Transverse colon (tissue), 4 donors: ENCODE data around the gene RIPPLY2. TPM values are rescaled to one million over a fixed set of nuclear protein-coding genes. Genes with fewer than 3 reads are reported as not detected.

Experiments
- DNase-seq: peaks from one replicate; pipeline ENCODE4 v3.0.0-alpha.2; 2019
- H3K27ac ChIP-seq, 4 donors: fragments of 200-600 bp; sonication (generic); 2 replicates each; pipeline ENCODE4 v1.5.1; 2016 to 2018; ENCODE audit warnings: inconsistent platforms in 4 of 4
- H3K27me3 ChIP-seq: fragments of 200-600 bp; sonication (generic); 2 replicates; pipeline ENCODE4 v1.5.1; 2017; ENCODE audit warnings: inconsistent platforms
- H3K36me3 ChIP-seq, 4 donors: fragments of 200-600 bp; sonication (generic); 2 replicates each; pipeline ENCODE4 v1.5.1; 2017 to 2019; ENCODE audit warnings: inconsistent platforms in 4 of 4
- H3K4me1 ChIP-seq, 4 donors: fragments of 200-600 bp; sonication (generic); 2 replicates each; pipeline ENCODE4 v1.5.1; 2017 to 2020; ENCODE audit warnings: inconsistent platforms in 4 of 4
- H3K4me3 ChIP-seq, 4 donors: fragments of 200-600 bp; sonication (generic); 1 replicate in 1 of 4; 2 replicates in 3 of 4; pipeline versions ENCODE4 v1.5.1 to v1.6.1; 2017 to 2019; ENCODE audit warnings: inconsistent platforms in 4 of 4
- H3K9me3 ChIP-seq, 2 donors: fragments of 200-600 bp; sonication (generic); 2 replicates each; pipeline ENCODE4 v1.5.1; 2017 to 2019; ENCODE audit warnings: inconsistent platforms in 2 of 2
- CTCF ChIP-seq, 5 experiments: fragments of 200-600 bp in 3 of 5; fragments of 450-650 bp in 2 of 5; sonication (generic) in 3 of 5; IDR thresholded peaks; 1 replicate in 2 of 5; 2 replicates in 3 of 5; pipeline ENCODE4 v1.5.1; 2016 to 2017; ENCODE audit warnings: antibody characterized with exemption in 5 of 5, inconsistent platforms in 3 of 5, mild to moderate bottlenecking in 2 of 5, moderate library complexity in 1 of 5
- EP300 ChIP-seq: sonication (generic); formaldehyde crosslinking; IDR thresholded peaks from one replicate; pipeline ENCODE4 v1.6.1; 2017; ENCODE audit warnings: antibody characterized with exemption, low read depth
- POLR2A ChIP-seq: fragments of 450-650 bp; IDR thresholded peaks from one replicate; pipeline ENCODE4 v1.6.1; 2016; ENCODE audit warnings: antibody characterized with exemption, mild to moderate bottlenecking, moderate library complexity
- POLR2AphosphoS5 ChIP-seq, 3 donors: sonication (generic); formaldehyde crosslinking; IDR thresholded peaks; one replicate each; pipeline ENCODE4 v1.6.1; 2016; ENCODE audit warnings: antibody characterized with exemption in 3 of 3
- WGBS, 2 donors: methylation state at CpG; one replicate each; pipeline ENCODE4 v1.1.5; 2018; ENCODE audit warnings: low coverage in 1 of 2; 5-methylcytosine and 5-hydroxymethylcytosine counted together
- in situ Hi-C, 4 donors: fragments of 200-750 bp; cut with MboI; loops; one replicate each; pipeline versions ENCODE4 v1.15.0 to v1.15.1; 2017; ENCODE audit warnings: low sequenced_read_pairs in 3 of 4, low pct_ligation_motif_present in 1 of 4, low pct_unique_long_range_greater_than_20kb in 1 of 4
- intact Hi-C: fragments of 100-400 bp; cut with DNase I; formaldehyde crosslinking; loops from one replicate; pipeline ENCODE4 v1.15.1; 2023; ENCODE audit warnings: low total_unique reads
- total RNA-seq, 4 donors: library from RNA; depleted of rRNA; stranded (reverse); fragments of >200 nt; gene quantifications; one replicate each; pipeline ENCODE4 v1.1.0, GENCODE V29; 2016

Gene RIPPLY2
- total RNA-seq, 4 donors from 2014 or later: not detected

- DNase-seq: no peak
- Histone ChIP-seq H3K27me3 (no peaks in the 10 kb centered on the region), H3K9me3 (no peaks in the 10 kb centered on the region), H3K36me3 (peaks cover 0 to 15% (median 7%) of the 10 kb centered on the region in 4 donors), H3K27ac (no peak overlapping the region), H3K4me3 (no peak overlapping the region), H3K4me1 (peaks cover 0 to 2% (median 0%) of the 10 kb centered on the region in 4 donors)
- 68 to 71% methylated on average over 1 of the region's 1 CpG for WGBS, 2 donors
- TF ChIP-seq POLR2A (no peak), EP300 (no peak), CTCF (IDR thresholded peaks at IDR 0.05) (no peak), POLR2AphosphoS5 (IDR thresholded peaks at IDR 0.05) (no peak)
- in situ Hi-C loops (no loop called here), intact Hi-C loops (no loop called here)
Measured at GRCh38 chr6:83868639-83869038, 15.5 kb downstream of the RIPPLY2 start.

GRCh38 chr6:83870649-83871048 is 17.5 kb downstream of the RIPPLY2 start:
- intact Hi-C loops (no loop called here), in situ Hi-C loops (no loop called here)
- no peak for DNase-seq
- Histone ChIP-seq H3K36me3 (peaks cover 0 to 6% (median 2%) of the 10 kb centered on the region in 4 donors), H3K27me3 (no peaks in the 10 kb centered on the region), H3K9me3 (no peaks in the 10 kb centered on the region), H3K4me3 (no peak overlapping the region), H3K4me1 (peaks cover 0 to 4% (median 0%) of the 10 kb centered on the region in 4 donors), H3K27ac (no peak overlapping the region)
- TF ChIP-seq CTCF (IDR thresholded peaks at IDR 0.05) (no peak), EP300 (no peak), POLR2AphosphoS5 (IDR thresholded peaks at IDR 0.05) (no peak), POLR2A (no peak)
- 88 to 100% methylated on average over 4 of the region's 4 CpGs for WGBS, 2 donors

- H3K4me1 ChIP-seq: peaks cover 0 to 4% (median 0%) of the 10 kb centered on the region in 4 donors
- no peak for DNase-seq
- no peaks in the 10 kb centered on the region for H3K27me3 ChIP-seq
- in situ Hi-C loops (no loop called here), intact Hi-C loops (no loop called here)
- 87 to 94% methylated on average over 3 of the region's 3 CpGs for WGBS, 2 donors
- no peaks in the 10 kb centered on the region for H3K9me3 ChIP-seq
- TF ChIP-seq POLR2A (no peak), EP300 (no peak), CTCF (IDR thresholded peaks at IDR 0.05) (no peak), POLR2AphosphoS5 (IDR thresholded peaks at IDR 0.05) (no peak)
- no peaks in the 10 kb centered on the region for H3K36me3 ChIP-seq
- H3K4me3 ChIP-seq: no peak overlapping the region
- H3K27ac ChIP-seq: no peak overlapping the region
Measured at GRCh38 chr6:83872386-83873118, 19.4 kb downstream of the RIPPLY2 start.

- intact Hi-C loops: no loop called here
- no peak for DNase-seq
- in situ Hi-C loops: no loop called here
- Histone ChIP-seq H3K9me3 (no peaks in the 10 kb centered on the region), H3K27me3 (no peaks in the 10 kb centered on the region), H3K36me3 (no peaks in the 10 kb centered on the region), H3K27ac (no peak overlapping the region), H3K4me3 (no peak overlapping the region), H3K4me1 (peaks cover 0 to 7% (median 2%) of the 10 kb centered on the region in 4 donors)
- no peak for TF ChIP-seq POLR2A
- TF ChIP-seq EP300: no peak
- no peak for TF ChIP-seq POLR2AphosphoS5 (IDR thresholded peaks at IDR 0.05)
- no peak for TF ChIP-seq CTCF (IDR thresholded peaks at IDR 0.05)
Measured at GRCh38 chr6:83873869-83874268, 20.7 kb downstream of the RIPPLY2 start.
